Left forelimb (tissue), 1 donor: ENCODE data around the gene SLC35B1.

Experiments
- DNase-seq: peaks from one replicate; pipeline ENCODE4 v3.0.0-alpha.2; 2018; ENCODE audit warnings: low spot score

The SLC35B1 gene

GRCh38 chr17:49707608-49708514 lies at the start of gene SLC35B1:
SLC35B1 (minus strand) TSS chr17:49707964; CDS start chr17:49707833, 131 bp downstream.
- peak; percentile 99 for DNase-seq

GRCh38 chr17:49757151-49757777 lies 49.5 kb upstream of the SLC35B1 start:
- no peak for DNase-seq

- no peak for DNase-seq
Measured at GRCh38 chr17:49756323-49757150, 48.8 kb upstream of the SLC35B1 start.

GRCh38 chr17:49755663-49756283 lies 48.0 kb upstream of the SLC35B1 start:
- DNase-seq: no peak

- DNase-seq: no peak
Measured at GRCh38 chr17:49753959-49754391, 46.2 kb upstream of the SLC35B1 start.

- DNase-seq: no peak
Measured at GRCh38 chr17:49752508-49752907, 44.7 kb upstream of the SLC35B1 start.

GRCh38 chr17:49749730-49750129 lies 42.0 kb upstream of the SLC35B1 start:
- DNase-seq: no peak

- no peak for DNase-seq
Measured at GRCh38 chr17:49748791-49749190, 41.0 kb upstream of the SLC35B1 start.

- no peak for DNase-seq
Measured at GRCh38 chr17:49748223-49748622, 40.5 kb upstream of the SLC35B1 start.

GRCh38 chr17:49747632-49748031 lies 39.9 kb upstream of the SLC35B1 start:
- no peak for DNase-seq

GRCh38 chr17:49746791-49747490 lies 39.2 kb upstream of the SLC35B1 start:
- no peak for DNase-seq

GRCh38 chr17:49745175-49746139 lies 37.7 kb upstream of the SLC35B1 start:
- DNase-seq: no peak

- DNase-seq: no peak
Measured at GRCh38 chr17:49742166-49742638, 34.4 kb upstream of the SLC35B1 start.

- no peak for DNase-seq
Measured at GRCh38 chr17:49741692-49742076, 33.9 kb upstream of the SLC35B1 start.

GRCh38 chr17:49741009-49741691 lies 33.4 kb upstream of the SLC35B1 start:
- DNase-seq: no peak

- DNase-seq: no peak
Measured at GRCh38 chr17:49739641-49740271, 32.0 kb upstream of the SLC35B1 start.

GRCh38 chr17:49738456-49739163 lies 30.8 kb upstream of the SLC35B1 start:
- no peak for DNase-seq
